Stimulated activated CD4-positive, alpha-beta T cell treated with anti-CD3 and anti-CD28 coated beads, Interleukin-15, amount 100 ng/mL, for 1 hour (primary cell): Measurements from ENCODE around the gene HOPX.
"Not testable (repeated sequence)": the region's sequence is repeated elsewhere in the genome, so short reads cannot be mapped to it uniquely, and the experiment has no call there.

Experiments
- DNase-seq, 2 donors: peaks; one replicate each; pipeline ENCODE4 v3.0.0-alpha.2; 2020; ENCODE audit warnings: low read depth in 1 of 2, low spot score in 1 of 2

The HOPX gene

GRCh38 chr4:56681158-56681852 is at the start of gene HOPX:
Gene HOPX, minus strand, starts transcription at chr4:56681296. Its CDS starts 23,480 bp downstream, at chr4:56657816.
- DNase-seq, result peak in 1 of 2 donors; percentile 11

GRCh38 chr4:56730097-56730496 is 49.0 kb upstream of the HOPX start:
- no peak for DNase-seq

GRCh38 chr4:56728512-56728911 is 47.4 kb upstream of the HOPX start:
- DNase-seq, result no peak

GRCh38 chr4:56727150-56727549 is 46.1 kb upstream of the HOPX start:
- no peak for DNase-seq

- not testable (repeated sequence) for DNase-seq
Observed at GRCh38 chr4:56726593-56726992, 45.5 kb upstream of the HOPX start.

- no peak for DNase-seq
Observed at GRCh38 chr4:56723659-56724230, 42.6 kb upstream of the HOPX start.

- no peak for DNase-seq
Observed at GRCh38 chr4:56723201-56723605, 42.1 kb upstream of the HOPX start.

- DNase-seq, result no peak
Observed at GRCh38 chr4:56708146-56708545, 27.1 kb upstream of the HOPX start.

GRCh38 chr4:56705966-56706365 is 24.9 kb upstream of the HOPX start:
- no peak for DNase-seq

- DNase-seq, result no peak
Observed at GRCh38 chr4:56705334-56705733, 24.2 kb upstream of the HOPX start.

- DNase-seq, result no peak
Observed at GRCh38 chr4:56704089-56704871, 23.2 kb upstream of the HOPX start.

GRCh38 chr4:56703378-56703777 is 22.3 kb upstream of the HOPX start:
- DNase-seq, result no peak

- DNase-seq, result no peak
Observed at GRCh38 chr4:56701644-56702043, 20.5 kb upstream of the HOPX start.

- no peak for DNase-seq
Observed at GRCh38 chr4:56701161-56701480, 20.0 kb upstream of the HOPX start.

- no peak for DNase-seq
Observed at GRCh38 chr4:56699537-56700105, 18.5 kb upstream of the HOPX start.

GRCh38 chr4:56698329-56698728 is 17.2 kb upstream of the HOPX start:
- DNase-seq, result no peak

- DNase-seq, result no peak
Observed at GRCh38 chr4:56696056-56696455, 15.0 kb upstream of the HOPX start.

GRCh38 chr4:56693476-56693875 is 12.4 kb upstream of the HOPX start:
- not testable (repeated sequence) for DNase-seq

- no peak for DNase-seq
Observed at GRCh38 chr4:56692576-56692975, 11.5 kb upstream of the HOPX start.

GRCh38 chr4:56691425-56691824 is 10.3 kb upstream of the HOPX start:
- no peak for DNase-seq

- no peak for DNase-seq
Observed at GRCh38 chr4:56690393-56690792, 9.3 kb upstream of the HOPX start.
